Activated gamma-delta T cell (primary cell): ENCODE data around the gene KIAA1328.

Experiments
- DNase-seq: peaks from one replicate; lab custom pipeline; 2025; lab: John Stamatoyannopoulos, UW

KIAA1328 gene

DNA sequence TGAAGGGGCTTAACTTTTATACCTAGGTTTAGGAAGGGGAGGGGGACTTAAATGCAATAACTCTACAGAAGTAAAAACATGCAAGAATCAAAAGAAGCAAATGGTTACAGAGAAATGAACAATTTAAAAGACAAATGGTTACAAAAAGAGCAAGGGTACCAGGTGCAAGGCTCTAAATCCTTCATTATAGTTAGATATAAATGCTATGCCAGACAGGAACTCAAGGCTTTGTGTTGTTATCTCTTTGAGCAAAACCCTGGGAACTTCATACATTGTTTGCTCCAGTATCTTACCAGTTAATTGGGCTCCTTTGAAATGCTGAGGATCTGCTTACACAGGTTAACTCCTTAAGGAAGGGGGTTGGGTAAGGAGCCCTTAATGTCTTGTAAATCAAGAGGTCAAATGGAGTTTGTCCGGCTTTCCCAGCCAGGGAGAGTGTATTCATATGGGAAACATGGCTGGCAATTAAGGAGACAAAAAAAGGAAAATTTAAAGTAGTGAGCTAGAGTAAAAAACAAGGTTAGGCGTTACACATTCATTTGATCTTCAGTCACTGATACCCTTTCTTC lies 389.2 kb downstream of the KIAA1328 start:
- no peak for DNase-seq

GRCh38 chr18:37219257-37219656 lies 390.3 kb downstream of the KIAA1328 start:
- DNase-seq: no peak

- no peak for DNase-seq
Measured at GRCh38 chr18:37222354-37222998, 393.5 kb downstream of the KIAA1328 start.

- DNase-seq: no peak
Measured at GRCh38 chr18:37222999-37223378, 394.1 kb downstream of the KIAA1328 start.

GRCh38 chr18:37225279-37225678 lies 396.4 kb downstream of the KIAA1328 start:
- no peak for DNase-seq

- no peak for DNase-seq
Measured at GRCh38 chr18:37230768-37231167, 401.8 kb downstream of the KIAA1328 start.

- DNase-seq: no peak
Measured at GRCh38 chr18:37231251-37231650, 402.3 kb downstream of the KIAA1328 start.

- DNase-seq: no peak
Measured at GRCh38 chr18:37235583-37235982, 406.7 kb downstream of the KIAA1328 start.

- DNase-seq: no peak
Measured at GRCh38 chr18:37238282-37239108, 409.6 kb downstream of the KIAA1328 start.

DNA sequence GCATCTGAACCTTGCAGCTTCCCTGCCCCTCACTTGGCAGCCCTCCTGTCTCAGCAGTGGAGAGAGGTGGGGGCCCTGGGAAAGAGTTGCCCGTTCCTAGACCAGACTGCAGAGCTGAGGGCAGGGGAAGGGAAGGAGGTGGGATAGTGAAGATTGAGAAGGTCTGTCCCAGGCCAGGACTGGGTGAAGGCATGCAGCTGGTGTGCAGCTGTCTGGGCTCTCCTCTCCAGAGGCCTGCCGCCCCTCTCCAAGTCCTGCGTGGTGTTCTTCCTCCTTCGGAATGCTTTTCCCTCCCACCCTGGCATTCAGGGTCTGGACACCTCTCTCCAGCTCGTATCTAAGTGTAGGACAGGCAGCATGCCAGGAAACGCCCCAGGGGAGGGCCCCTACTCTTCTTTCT lies 413.2 kb downstream of the KIAA1328 start:
- DNase-seq: no peak

- no peak for DNase-seq
Measured at GRCh38 chr18:37242826-37243560, 414.1 kb downstream of the KIAA1328 start.

GRCh38 chr18:37243741-37244140 lies 414.8 kb downstream of the KIAA1328 start:
- DNase-seq: no peak

- DNase-seq: no peak
Measured at GRCh38 chr18:37244618-37245017, 415.7 kb downstream of the KIAA1328 start.

- no peak for DNase-seq
Measured at GRCh38 chr18:37246779-37247340, 417.9 kb downstream of the KIAA1328 start.

- DNase-seq: no peak
Measured at GRCh38 chr18:37247497-37248161, 418.7 kb downstream of the KIAA1328 start.

DNA sequence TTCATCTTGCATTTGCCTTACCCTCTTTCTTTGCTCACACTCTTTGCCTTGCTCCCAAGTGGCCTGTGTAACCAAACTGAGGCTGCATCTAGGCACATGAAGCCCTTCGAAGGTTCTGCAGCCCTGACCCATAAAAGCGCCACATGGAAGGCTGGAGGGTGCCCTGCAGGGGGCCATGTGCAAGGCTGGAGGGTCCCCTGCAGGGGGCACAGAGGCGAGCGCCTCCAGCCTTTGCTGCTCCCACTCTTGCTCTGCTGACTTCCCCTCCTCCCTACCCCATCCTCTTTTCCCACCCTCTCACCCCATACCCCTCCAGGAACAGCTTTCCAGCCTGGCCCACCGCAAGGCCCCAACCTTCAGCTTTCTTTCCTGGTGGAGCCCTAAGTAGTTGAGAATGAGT lies 419.4 kb downstream of the KIAA1328 start:
- DNase-seq: no peak

GRCh38 chr18:37249171-37249886 lies 420.4 kb downstream of the KIAA1328 start:
- DNase-seq: no peak

- no peak for DNase-seq
Measured at GRCh38 chr18:37249895-37250618, 421.1 kb downstream of the KIAA1328 start.

- no peak for DNase-seq
Measured at GRCh38 chr18:37251679-37252078, 422.8 kb downstream of the KIAA1328 start.

DNA sequence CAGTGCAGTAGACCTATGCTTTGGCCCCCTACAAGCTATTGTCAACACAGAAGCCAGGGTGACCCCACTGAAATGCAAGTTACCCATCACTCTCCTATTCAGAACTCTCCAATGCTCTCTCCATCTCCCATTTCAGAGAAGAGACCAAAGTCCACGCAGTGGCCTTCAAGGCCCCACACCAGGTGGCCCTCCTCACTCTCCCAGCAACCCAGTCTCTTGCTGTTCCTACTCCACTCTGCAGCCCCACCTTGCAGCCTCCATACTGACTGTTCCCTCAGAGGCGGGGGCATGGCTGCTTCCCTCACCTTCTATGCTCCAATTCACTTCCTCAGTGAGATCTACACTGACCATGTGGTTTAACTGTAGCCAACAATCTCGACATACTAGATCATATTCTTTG lies 423.4 kb downstream of the KIAA1328 start:
- no peak for DNase-seq
